ENCODE measurements around the gene MRPS27. TPM values are rescaled to one million over a fixed set of nuclear protein-coding genes. Genes with fewer than 3 reads are reported as not detected.

The MRPS27 gene
- total and polyA plus RNA-seq, 11 donors, result 31.9 to 94.1 (median 67.9) TPM

GRCh38 chr5:72273547-72273946 lies 46.5 kb downstream of the MRPS27 start:
- Histone ChIP-seq H3K27ac (no peak overlapping the region), H3K27me3 (no peaks in the 10 kb centered on the region), H3K36me3 (peaks cover 0 to 9% (median 0%) of the 10 kb centered on the region in 9 donors), H3K4me3 (no peak overlapping the region), H3K4me1 (peaks cover 0 to 9% (median 0%) of the 10 kb centered on the region in 12 donors), H3K9me3 (peaks cover 0 to 11% (median 0%) of the 10 kb centered on the region in 12 donors)
- 95 to 99% (median 97%) methylated on average over 7 of the region's 7 CpGs for WGBS, 4 donors
- ATAC-seq (no peak), DNase-seq (no peak)
- intact Hi-C loops (cut with DNase I), result loop anchor here in 1 of 10 donors (10.0 kb wide), 1 partner anchor 129 kb away; no protein-coding TSS in a partner anchor
- TF ChIP-seq CTCF (IDR thresholded peaks at IDR 0.05) (no peak), POLR2A (IDR thresholded peaks at IDR 0.05) (no peak)

- WGBS, 4 donors, result 46 to 68% (median 62%) methylated on average over 4 of the region's 4 CpGs
- no peak overlapping the region for H3K27ac ChIP-seq
- peak in 2 of 4 donors; percentile 16 to 36 for ATAC-seq
These were observed 47.6 kb downstream of the MRPS27 start for GRCh38 chr5:72272398-72272797.

GRCh38 chr5:72271702-72272101 lies 48.3 kb downstream of the MRPS27 start:
- intact Hi-C loops (cut with DNase I), result loop anchor here in 1 of 10 donors (10.0 kb wide), 1 partner anchor 127 kb away; no protein-coding TSS in a partner anchor
- DNase-seq (no peak), ATAC-seq (no peak)
- Histone ChIP-seq H3K4me3 (no peak overlapping the region), H3K9me3 (peaks cover 0 to 9% (median 0%) of the 10 kb centered on the region in 12 donors), H3K27me3 (no peaks in the 10 kb centered on the region), H3K4me1 (peaks cover 0 to 20% (median 3%) of the 10 kb centered on the region in 12 donors), H3K36me3 (peaks cover 0 to 7% (median 0%) of the 10 kb centered on the region in 9 donors), H3K27ac (no peak overlapping the region)
- no peak for TF ChIP-seq POLR2A (IDR thresholded peaks at IDR 0.05)
- TF ChIP-seq CTCF (IDR thresholded peaks at IDR 0.05), result no peak
- WGBS, 4 donors, result 67 to 73% (median 69%) methylated on average over 3 of the region's 3 CpGs

More at GRCh38 chr5:72272398-72272797, 47.6 kb downstream of the MRPS27 start:
- intact Hi-C loops (cut with DNase I), result loop anchor here in 1 of 10 donors (10.0 kb wide), 1 partner anchor 128 kb away; no protein-coding TSS in a partner anchor
- Histone ChIP-seq H3K4me3 (no peak overlapping the region), H3K36me3 (peaks cover 0 to 9% (median 0%) of the 10 kb centered on the region in 9 donors), H3K9me3 (peaks cover 0 to 11% (median 0%) of the 10 kb centered on the region in 12 donors), H3K27me3 (no peaks in the 10 kb centered on the region), H3K4me1 (peaks cover 0 to 19% (median 1%) of the 10 kb centered on the region in 12 donors)
- no peak for TF ChIP-seq POLR2A (IDR thresholded peaks at IDR 0.05)
- TF ChIP-seq CTCF (IDR thresholded peaks at IDR 0.05), result no peak
- no peak for DNase-seq

- Histone ChIP-seq H3K36me3 (no peaks in the 10 kb centered on the region), H3K27me3 (no peaks in the 10 kb centered on the region), H3K27ac (no peak overlapping the region), H3K4me1 (peaks cover 0 to 32% (median 3%) of the 10 kb centered on the region in 12 donors), H3K4me3 (no peak overlapping the region), H3K9me3 (no peaks in the 10 kb centered on the region)
- no peak for TF ChIP-seq CTCF (IDR thresholded peaks at IDR 0.05)
- no peak for TF ChIP-seq POLR2A (IDR thresholded peaks at IDR 0.05)
- no peak for DNase-seq
- ATAC-seq, result no peak
- 95 to 99% (median 98%) methylated on average over 4 of the region's 4 CpGs for WGBS, 4 donors
- intact Hi-C loops (cut with DNase I), result loop anchor here in 1 of 10 donors (10.0 kb wide), 1 partner anchor 125 kb away; no protein-coding TSS in a partner anchor
These were observed 50.0 kb downstream of the MRPS27 start for GRCh38 chr5:72270037-72270436.
